ENCODE data around the gene GJD4. TPM values are rescaled to one million over a fixed set of nuclear protein-coding genes. Genes with fewer than 3 reads are reported as not detected.

GJD4 gene
- total and polyA plus RNA-seq, 12 donors: 0.03 TPM; not detected in 11

- intact Hi-C loops (cut with DNase I): loop anchor here in 7 of 10 donors (2.0 to 10.0 kb wide), 5 partner anchors 354 to 364 kb away; no protein-coding TSS in a partner anchor
- peak; percentile 8 to 65 (median 47) for TF ChIP-seq CTCF (IDR thresholded peaks at IDR 0.05)
- H3K9me3 ChIP-seq: peaks cover 0 to 7% (median 0%) of the 10 kb centered on the region in 11 donors
Measured at GRCh38 chr10:35598379-35598778, 6.8 kb upstream of the GJD4 start.

GRCh38 chr10:35600193-35600592, 4.9 kb upstream of the GJD4 start:
- TF ChIP-seq CTCF (IDR thresholded peaks at IDR 0.05): no peak
- H3K4me3 ChIP-seq: no peak overlapping the region
- no peak overlapping the region for H3K27ac ChIP-seq
- H3K4me1 ChIP-seq: no peaks in the 10 kb centered on the region
- H3K36me3 ChIP-seq: no peaks in the 10 kb centered on the region
- intact Hi-C loops (cut with DNase I): loop anchor here in 1 of 10 donors (10.0 kb wide), 1 partner anchor 355 kb away; no protein-coding TSS in a partner anchor
- no peak for DNase-seq
- 46 to 68% methylated on average over 2 of the region's 2 CpGs for WGBS, 2 donors
- no peak for ATAC-seq
- peaks cover 0 to 21% (median 8%) of the 10 kb centered on the region in 7 donors for H3K27me3 ChIP-seq
- H3K9me3 ChIP-seq: peaks cover 0 to 7% (median 0%) of the 10 kb centered on the region in 11 donors

More at GRCh38 chr10:35598379-35598778, 6.8 kb upstream of the GJD4 start:
- ATAC-seq (peak in 1 of 8 donors; percentile 39), DNase-seq (no peak)
- no peaks in the 10 kb centered on the region for H3K4me1 ChIP-seq
- H3K36me3 ChIP-seq: no peaks in the 10 kb centered on the region
- H3K27me3 ChIP-seq: peaks cover 0 to 21% (median 7%) of the 10 kb centered on the region in 7 donors
- no peak overlapping the region for H3K27ac ChIP-seq
- 38 to 40% methylated on average over 6 of the region's 6 CpGs for WGBS, 2 donors
- H3K4me3 ChIP-seq: no peak overlapping the region

GRCh38 chr10:35606430-35606829, 1.3 kb downstream of the GJD4 start:
- DNase-seq: no peak
- Histone ChIP-seq H3K27ac (no peak overlapping the region), H3K36me3 (no peaks in the 10 kb centered on the region), H3K4me1 (peaks cover 0 to 11% (median 10%) of the 10 kb centered on the region in 9 donors), H3K27me3 (peaks cover 0 to 73% (median 40%) of the 10 kb centered on the region in 7 donors), H3K4me3 (no peak overlapping the region), H3K9me3 (no peaks in the 10 kb centered on the region)
- intact Hi-C loops (cut with DNase I): loop anchor here in 1 of 10 donors (10.0 kb wide), 1 partner anchor 362 kb away; no protein-coding TSS in a partner anchor
- no peak for TF ChIP-seq CTCF (IDR thresholded peaks at IDR 0.05)
- ATAC-seq: no peak
- WGBS, 2 donors: 82 to 91% methylated on average over 6 of the region's 6 CpGs

GRCh38 chr10:35607475-35608327, 2.6 kb downstream of the GJD4 start:
- Histone ChIP-seq H3K36me3 (no peaks in the 10 kb centered on the region), H3K9me3 (no peaks in the 10 kb centered on the region), H3K27me3 (peaks cover 0 to 66% (median 36%) of the 10 kb centered on the region in 7 donors), H3K27ac (no peak overlapping the region), H3K4me1 (peaks cover 0 to 11% (median 10%) of the 10 kb centered on the region in 9 donors), H3K4me3 (peak overlapping the region; percentile 40 to 73 (median 53))
- WGBS, 2 donors: 6 to 9% methylated on average over 71 to 78 of the region's 78 CpGs
- DNase-seq: no peak
- peak in 4 of 8 donors; percentile 26 to 52 (median 30) for ATAC-seq
- intact Hi-C loops (cut with DNase I): loop anchor here in 1 of 10 donors (10.0 kb wide), 1 partner anchor 363 kb away; no protein-coding TSS in a partner anchor
- TF ChIP-seq CTCF (IDR thresholded peaks at IDR 0.05): no peak
